ENCODE results near the gene TBC1D2B. TPM values are rescaled to one million over a fixed set of nuclear protein-coding genes. Genes with fewer than 3 reads are reported as not detected.
"Not testable (repeated sequence)": the region's sequence is repeated elsewhere in the genome, so short reads cannot be mapped to it uniquely, and the experiment has no call there.

TBC1D2B gene
- total and polyA plus RNA-seq, 2 donors (not counting 3 experiments of a cell fraction or from before 2014, with no cell fraction given): 30.8 to 46.1 TPM

DNA sequence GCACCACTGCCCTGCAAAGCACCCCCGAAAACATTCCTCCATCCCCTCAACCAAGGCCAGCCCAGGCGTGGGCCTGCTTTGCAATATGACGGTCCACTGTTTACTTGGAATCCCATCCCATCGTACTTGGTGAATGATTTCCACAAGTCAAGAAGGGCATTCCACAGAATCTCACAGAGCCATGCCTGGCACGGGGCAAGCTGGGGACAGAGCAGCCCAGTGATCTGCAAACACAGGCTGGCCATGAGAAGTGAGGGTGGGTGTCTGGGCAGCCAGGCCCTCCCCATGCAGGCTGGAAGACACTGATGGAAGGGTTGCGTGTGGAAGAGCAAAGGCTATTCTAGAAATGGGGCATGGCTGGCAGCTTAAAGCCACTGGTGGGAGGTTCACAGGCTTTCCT, 80.3 kb downstream of the TBC1D2B start:
- intact Hi-C loops (cut with micrococcal nuclease): loop anchor here (10.0 kb wide), 1 partner anchor 82 kb away; no protein-coding TSS in a partner anchor
- POLR2A ChIA-PET; H3K4me3 ChIP-seq (replicated peaks in 1 of 3; ENCODE audit: insufficient read depth in 1 of 3, low read depth in 1 of 3, low read length in 3 of 3); FAIRE-seq; dilution Hi-C loops (cut with MboI; ENCODE audit: extremely low pct_ligation_motif_present, low sequenced_read_pairs); H4K20me1 ChIP-seq (replicated peaks; ENCODE audit: control insufficient read depth, extremely low read depth, insufficient read depth, low read length); H3K9me3 ChIP-seq (replicated peaks; ENCODE audit: control insufficient read depth, insufficient read depth, low read length); BruUV-seq (replicated peaks); H3K79me2 ChIP-seq (ENCODE audit: control insufficient read depth, insufficient read depth, low read length); H3K4me2 ChIP-seq (ENCODE audit: insufficient read depth, low read length); H3K9ac ChIP-seq (replicated peaks; ENCODE audit: extremely low read depth, insufficient read depth, low read length); H2AFZ ChIP-seq (ENCODE audit: low read depth, low read length); H3K27ac ChIP-seq (ENCODE audit: insufficient read depth, low read depth, low read length); H3K27me3 ChIP-seq (ENCODE audit: control insufficient read depth in 2 of 2, insufficient read depth in 2 of 2, low read length in 2 of 2); H3K9me1 ChIP-seq (replicated peaks; ENCODE audit: control insufficient read depth, extremely low read depth, insufficient read depth, low read length); DNase-seq (ENCODE audit: low read depth, low spot score): not testable (repeated sequence)
- Histone ChIP-seq H3K36me3 (ENCODE audit: control insufficient read depth in 2 of 2, extremely low read depth in 1 of 2, insufficient read depth in 2 of 2, low read length in 2 of 2) (peaks cover 0 to 18% of the 10 kb centered on the region in 2 experiments), H3K4me1 (ENCODE audit: control insufficient read depth, extremely low read depth, insufficient read depth, low read length) (peaks cover 17% of the 10 kb centered on the region)
- CTCF ChIA-PET: interaction anchor here (0.7 to 6.5 kb wide), 2 partner anchors 38 to 112 kb away, joined by 3 to 273 read pairs; no protein-coding TSS in a partner anchor

DNA sequence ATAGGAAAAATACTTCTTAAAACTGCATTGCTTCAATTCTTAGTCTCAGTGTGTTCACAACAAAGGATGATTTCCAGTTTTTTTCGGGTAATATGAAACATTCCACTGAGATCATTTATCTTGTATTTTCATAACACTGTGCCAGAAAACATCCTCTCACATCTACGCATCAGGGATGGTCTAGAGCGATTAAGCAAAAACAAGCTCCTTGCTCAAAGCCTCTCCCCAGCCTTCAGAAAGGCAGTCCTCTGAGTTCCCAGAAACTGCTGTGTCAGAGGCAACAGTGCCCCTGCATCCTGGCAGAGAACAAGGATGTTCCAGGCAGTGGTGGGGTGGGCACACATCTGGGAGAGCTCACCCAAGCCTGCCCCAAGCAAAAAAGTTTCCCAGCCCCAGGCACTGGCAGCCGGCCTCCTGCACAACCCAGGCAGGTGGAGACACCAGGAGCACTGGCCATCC, 80.8 kb downstream of the TBC1D2B start:
- H4K20me1 ChIP-seq (replicated peaks; ENCODE audit: control insufficient read depth, extremely low read depth, insufficient read depth, low read length); H3K4me3 ChIP-seq (replicated peaks in 1 of 3; ENCODE audit: insufficient read depth in 1 of 3, low read depth in 1 of 3, low read length in 3 of 3); H3K9me1 ChIP-seq (replicated peaks; ENCODE audit: control insufficient read depth, extremely low read depth, insufficient read depth, low read length); H3K79me2 ChIP-seq (ENCODE audit: control insufficient read depth, insufficient read depth, low read length); POLR2A ChIA-PET; DNase-seq (ENCODE audit: low read depth, low spot score); dilution Hi-C loops (cut with MboI; ENCODE audit: extremely low pct_ligation_motif_present, low sequenced_read_pairs); H3K27ac ChIP-seq (ENCODE audit: insufficient read depth, low read depth, low read length); H3K27me3 ChIP-seq (ENCODE audit: control insufficient read depth in 2 of 2, insufficient read depth in 2 of 2, low read length in 2 of 2); FAIRE-seq; H3K9ac ChIP-seq (replicated peaks; ENCODE audit: extremely low read depth, insufficient read depth, low read length); H3K9me3 ChIP-seq (replicated peaks; ENCODE audit: control insufficient read depth, insufficient read depth, low read length); H2AFZ ChIP-seq (ENCODE audit: low read depth, low read length); H3K4me2 ChIP-seq (ENCODE audit: insufficient read depth, low read length): not testable (repeated sequence)
- CTCF ChIA-PET: interaction anchor here (0.7 to 6.5 kb wide), 3 partner anchors 30 to 112 kb away, joined by 3 to 273 read pairs (median 15); no protein-coding TSS in a partner anchor
- intact Hi-C loops (cut with micrococcal nuclease): loop anchor here (10.0 kb wide), 1 partner anchor 82 kb away; no protein-coding TSS in a partner anchor
- Histone ChIP-seq H3K36me3 (ENCODE audit: control insufficient read depth in 2 of 2, extremely low read depth in 1 of 2, insufficient read depth in 2 of 2, low read length in 2 of 2) (peaks cover 0 to 18% of the 10 kb centered on the region in 2 experiments), H3K4me1 (ENCODE audit: control insufficient read depth, extremely low read depth, insufficient read depth, low read length) (peaks cover 17% of the 10 kb centered on the region)
- BruUV-seq (replicated peaks): TSS peak; percentile 13

DNA sequence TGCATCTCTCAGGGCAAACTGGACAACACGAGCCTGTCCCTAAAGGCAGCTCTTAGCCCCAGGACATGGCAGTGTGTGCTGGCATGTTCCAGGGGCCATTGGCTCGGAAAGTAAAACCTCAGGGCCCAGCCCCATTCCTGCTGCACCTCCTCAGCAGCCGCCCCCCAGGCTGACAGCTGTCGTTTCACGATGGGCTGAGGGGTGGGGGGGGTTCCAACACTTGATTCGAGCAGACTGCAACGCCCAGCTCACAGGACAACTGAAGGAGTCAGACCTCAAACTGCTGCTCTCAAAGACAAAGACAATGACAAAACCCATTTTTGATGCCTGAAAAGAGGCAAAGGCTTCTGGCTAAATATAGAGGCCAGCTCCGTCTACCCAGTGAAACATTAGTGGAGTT, 81.3 kb downstream of the TBC1D2B start:
- not testable (repeated sequence) for BruUV-seq (replicated peaks)

DNA sequence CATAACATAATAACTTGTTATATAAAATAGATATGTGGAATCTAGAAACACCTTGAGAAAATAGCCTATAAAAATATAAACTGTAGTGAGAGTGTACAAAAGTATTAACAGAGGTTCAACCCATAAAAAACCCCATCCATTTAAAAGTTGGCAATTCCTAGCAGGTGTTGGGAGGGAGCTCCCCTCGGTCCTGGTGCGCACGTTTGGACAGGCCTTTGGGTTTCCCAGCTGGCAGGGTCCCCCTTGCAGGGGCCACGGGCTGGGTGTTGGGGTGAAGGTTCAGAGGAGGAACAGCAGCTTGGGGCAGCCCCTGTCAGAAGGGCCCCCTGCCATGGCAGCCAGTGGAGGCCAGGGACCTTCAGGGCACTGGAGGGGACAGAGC, 82.0 kb downstream of the TBC1D2B start:
- H2AFZ ChIP-seq (ENCODE audit: low read depth, low read length); H3K27ac ChIP-seq (ENCODE audit: insufficient read depth, low read depth, low read length); H3K4me2 ChIP-seq (ENCODE audit: insufficient read depth, low read length); H3K9ac ChIP-seq (replicated peaks; ENCODE audit: extremely low read depth, insufficient read depth, low read length); FAIRE-seq; H3K27me3 ChIP-seq (ENCODE audit: control insufficient read depth in 2 of 2, insufficient read depth in 2 of 2, low read length in 2 of 2); dilution Hi-C loops (cut with MboI; ENCODE audit: extremely low pct_ligation_motif_present, low sequenced_read_pairs); H4K20me1 ChIP-seq (replicated peaks; ENCODE audit: control insufficient read depth, extremely low read depth, insufficient read depth, low read length); H3K79me2 ChIP-seq (ENCODE audit: control insufficient read depth, insufficient read depth, low read length); H3K4me3 ChIP-seq (replicated peaks in 1 of 3; ENCODE audit: insufficient read depth in 1 of 3, low read depth in 1 of 3, low read length in 3 of 3); H3K9me3 ChIP-seq (replicated peaks; ENCODE audit: control insufficient read depth, insufficient read depth, low read length); POLR2A ChIA-PET; DNase-seq (ENCODE audit: low read depth, low spot score); BruUV-seq (replicated peaks); H3K9me1 ChIP-seq (replicated peaks; ENCODE audit: control insufficient read depth, extremely low read depth, insufficient read depth, low read length): not testable (repeated sequence)
- peaks cover 0 to 12% of the 10 kb centered on the region in 2 experiments for H3K36me3 ChIP-seq (ENCODE audit: control insufficient read depth in 2 of 2, extremely low read depth in 1 of 2, insufficient read depth in 2 of 2, low read length in 2 of 2)
- CTCF ChIA-PET: interaction anchor here (1.0 to 6.5 kb wide), 6 partner anchors 9 to 113 kb away, joined by 3 to 273 read pairs (median 4); no protein-coding TSS in a partner anchor
- intact Hi-C loops (cut with micrococcal nuclease): loop anchor here (10.0 kb wide), 1 partner anchor 81 kb away; no protein-coding TSS in a partner anchor
- H3K4me1 ChIP-seq (ENCODE audit: control insufficient read depth, extremely low read depth, insufficient read depth, low read length): peaks cover 23% of the 10 kb centered on the region

More for the DNA sequence above, 81.3 kb downstream of the TBC1D2B start:
- dilution Hi-C loops (cut with MboI; ENCODE audit: extremely low pct_ligation_motif_present, low sequenced_read_pairs); H3K27ac ChIP-seq (ENCODE audit: insufficient read depth, low read depth, low read length); DNase-seq (ENCODE audit: low read depth, low spot score); H3K4me3 ChIP-seq (replicated peaks in 1 of 3; ENCODE audit: insufficient read depth in 1 of 3, low read depth in 1 of 3, low read length in 3 of 3); H3K9ac ChIP-seq (replicated peaks; ENCODE audit: extremely low read depth, insufficient read depth, low read length); H3K9me1 ChIP-seq (replicated peaks; ENCODE audit: control insufficient read depth, extremely low read depth, insufficient read depth, low read length); FAIRE-seq; H3K79me2 ChIP-seq (ENCODE audit: control insufficient read depth, insufficient read depth, low read length); H4K20me1 ChIP-seq (replicated peaks; ENCODE audit: control insufficient read depth, extremely low read depth, insufficient read depth, low read length); H3K4me2 ChIP-seq (ENCODE audit: insufficient read depth, low read length); H3K27me3 ChIP-seq (ENCODE audit: control insufficient read depth in 2 of 2, insufficient read depth in 2 of 2, low read length in 2 of 2); H3K9me3 ChIP-seq (replicated peaks; ENCODE audit: control insufficient read depth, insufficient read depth, low read length); POLR2A ChIA-PET; H2AFZ ChIP-seq (ENCODE audit: low read depth, low read length): not testable (repeated sequence)
- H3K4me1 ChIP-seq (ENCODE audit: control insufficient read depth, extremely low read depth, insufficient read depth, low read length): peaks cover 17% of the 10 kb centered on the region
- peaks cover 0 to 17% of the 10 kb centered on the region in 2 experiments for H3K36me3 ChIP-seq (ENCODE audit: control insufficient read depth in 2 of 2, extremely low read depth in 1 of 2, insufficient read depth in 2 of 2, low read length in 2 of 2)
- intact Hi-C loops (cut with micrococcal nuclease): loop anchor here (10.0 kb wide), 1 partner anchor 81 kb away; no protein-coding TSS in a partner anchor
- CTCF ChIA-PET: interaction anchor here (1.1 to 6.5 kb wide), 4 partner anchors 30 to 113 kb away, joined by 3 to 273 read pairs (median 10); no protein-coding TSS in a partner anchor

Measured in endothelial cell of umbilical vein (primary cell).